NT2/D1 (cell line): ENCODE results near the gene MBD2.

Source experiments
- DNase-seq: peaks from one replicate; pipeline ENCODE4 v3.0.0-alpha.2; 2011; ENCODE audit warnings: low read depth, low spot score
- H3K27me3 ChIP-seq: 2 replicates; pipeline ENCODE4 v1.6.0; 2011; ENCODE audit warnings: mild to moderate bottlenecking; ENCODE audit not compliant: insufficient read length, insufficient read depth
- H3K36me3 ChIP-seq: 2 replicates; pipeline ENCODE4 v1.6.1; 2011; ENCODE audit warnings: mild to moderate bottlenecking, low read length, mixed read lengths; ENCODE audit not compliant: insufficient read depth, insufficient read length
- H3K4me1 ChIP-seq: 2 replicates; pipeline ENCODE4 v1.5.1; 2011; ENCODE audit not compliant: insufficient read depth, insufficient read length
- H3K4me3 ChIP-seq: 2 replicates; pipeline ENCODE4 v1.5.1; 2011; ENCODE audit warnings: low read depth; ENCODE audit not compliant: insufficient read length
- H3K9ac ChIP-seq: 2 replicates; pipeline ENCODE4 v1.6.0; 2011; ENCODE audit warnings: low read depth; ENCODE audit not compliant: insufficient read length
- H3K9me3 ChIP-seq: 2 replicates; pipeline ENCODE4 v1.5.1; 2011; ENCODE audit warnings: mild to moderate bottlenecking, low read length; ENCODE audit not compliant: insufficient read depth
- SUZ12 ChIP-seq: IDR thresholded peaks from 2 replicates; pipeline ENCODE4 v1.6.1; 2011; ENCODE audit not compliant: insufficient read length, insufficient read depth; ENCODE audit errors: extremely low read depth
- YY1 ChIP-seq: IDR thresholded peaks from 2 replicates; pipeline ENCODE4 v1.6.1; 2011; ENCODE audit not compliant: insufficient read length, insufficient read depth
- ZNF274 ChIP-seq: IDR thresholded peaks from 2 replicates; pipeline ENCODE4 v1.6.1; 2011; ENCODE audit warnings: mild to moderate bottlenecking, low read depth, low read length

Gene MBD2

DNA sequence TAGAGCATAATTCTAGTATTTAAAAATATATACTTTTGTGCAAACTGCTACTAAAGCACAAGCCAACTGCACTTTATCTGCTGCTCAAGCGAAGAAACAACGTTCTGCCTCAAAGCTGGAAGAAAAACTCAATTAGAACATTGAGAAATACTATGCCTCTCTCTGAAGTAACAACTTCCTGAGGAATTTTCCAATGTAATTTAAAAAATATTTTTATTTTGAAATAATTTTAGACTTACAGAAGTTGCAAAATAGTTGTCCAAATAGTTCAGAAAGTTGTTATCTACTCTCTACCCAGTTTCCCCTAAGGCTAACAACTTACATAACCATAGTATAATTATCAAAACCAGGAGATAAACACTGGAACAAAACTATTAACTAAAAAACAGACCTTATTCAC, 32.5 kb upstream of the MBD2 start:
- Histone ChIP-seq H3K27me3 (no peaks in the 10 kb centered on the region), H3K4me3 (no peak overlapping the region), H3K36me3 (no peaks in the 10 kb centered on the region), H3K9ac (no peak overlapping the region), H3K4me1 (no peaks in the 10 kb centered on the region), H3K9me3 (no peaks in the 10 kb centered on the region)
- TF ChIP-seq ZNF274 (no peak), SUZ12 (no peak), YY1 (no peak)
- DNase-seq: no peak

DNA sequence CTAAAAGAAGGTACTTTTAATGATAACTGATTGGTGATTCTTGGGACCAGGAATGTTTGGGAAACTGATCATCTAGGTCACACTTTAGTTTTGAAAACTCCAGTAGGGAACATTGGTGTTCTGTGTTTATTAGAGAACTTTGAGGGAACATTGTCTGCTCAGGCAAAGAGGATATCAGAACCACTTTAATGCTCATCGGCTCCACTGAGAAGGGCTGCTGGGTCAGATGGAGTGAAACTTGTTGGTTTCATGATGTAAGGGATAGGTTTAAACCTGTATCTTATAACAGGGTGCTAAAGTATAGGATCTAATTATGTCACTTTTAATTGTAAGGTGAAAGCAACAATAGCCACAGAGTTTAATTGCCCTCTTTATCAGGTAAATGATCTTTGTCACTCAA, 30.7 kb upstream of the MBD2 start:
- H3K9ac ChIP-seq: no peak overlapping the region
- no peaks in the 10 kb centered on the region for H3K27me3 ChIP-seq
- TF ChIP-seq YY1 (no peak), SUZ12 (no peak), ZNF274 (no peak)
- H3K36me3 ChIP-seq: no peaks in the 10 kb centered on the region
- DNase-seq: no peak
- H3K9me3 ChIP-seq: no peaks in the 10 kb centered on the region
- H3K4me3 ChIP-seq: no peak overlapping the region
- no peaks in the 10 kb centered on the region for H3K4me1 ChIP-seq

DNA sequence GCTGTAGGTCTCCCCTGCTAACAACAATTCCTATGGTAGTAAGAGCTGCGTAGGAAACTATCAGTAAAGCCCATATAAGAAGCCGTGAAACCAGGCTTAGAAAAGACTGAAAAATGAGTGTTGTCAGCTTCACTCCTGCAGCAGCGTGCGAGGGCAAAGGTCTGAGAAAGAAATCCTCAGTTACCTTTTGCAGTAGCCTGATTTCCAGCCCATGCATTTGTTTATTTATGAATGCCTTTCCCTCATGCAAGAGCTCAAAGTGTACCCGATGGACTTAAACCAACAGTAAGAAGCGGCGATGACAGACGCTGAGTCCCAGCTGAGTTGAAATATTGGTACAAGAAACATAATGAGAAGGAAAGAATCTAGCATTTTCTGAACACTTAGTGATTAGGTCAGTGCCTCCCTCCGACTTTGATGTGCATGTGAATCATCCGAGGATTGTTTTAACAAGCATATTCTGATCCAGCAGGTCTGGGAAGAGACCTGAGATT, 29.8 kb upstream of the MBD2 start:
- no peak overlapping the region for H3K9ac ChIP-seq
- H3K4me3 ChIP-seq: no peak overlapping the region
- H3K27me3 ChIP-seq: no peaks in the 10 kb centered on the region

DNA sequence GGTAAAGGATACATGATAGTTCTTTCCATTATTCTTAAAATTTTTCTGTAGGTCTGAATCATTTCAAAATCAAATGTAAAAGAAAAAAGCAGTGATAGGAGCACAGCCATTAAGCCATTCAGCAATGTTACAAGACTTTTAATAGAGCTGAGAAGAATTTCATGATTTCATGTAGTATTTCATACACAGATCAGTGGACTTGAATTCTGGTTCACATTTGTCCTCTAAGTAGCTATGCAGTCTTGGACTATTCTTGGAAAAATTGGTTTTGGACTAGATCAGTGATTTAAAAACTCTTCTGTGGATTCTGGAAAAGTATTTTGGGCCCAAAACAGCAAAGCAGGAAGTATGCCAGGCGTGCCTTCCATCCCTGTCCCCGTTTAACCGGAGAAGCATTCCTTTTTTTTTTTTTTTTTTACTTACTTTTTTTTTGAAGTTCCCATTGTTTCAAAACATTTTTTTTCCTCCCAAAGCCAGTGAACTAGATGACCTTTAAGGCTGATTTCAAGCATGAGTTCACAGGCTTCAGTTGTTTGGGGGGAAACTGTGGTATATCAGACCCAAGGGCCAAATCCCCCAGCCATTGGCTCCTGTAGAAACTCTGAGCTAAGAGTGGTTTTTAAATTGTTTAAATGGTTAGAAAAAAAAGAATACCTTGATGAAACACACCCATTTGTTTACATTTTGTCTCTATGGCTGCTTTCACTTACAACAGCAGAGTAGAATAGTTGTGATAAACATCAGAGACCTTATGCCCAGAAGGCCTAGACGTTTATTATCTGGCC, 27.3 kb upstream of the MBD2 start:
- no peak for TF ChIP-seq YY1
- no peak for TF ChIP-seq SUZ12
- TF ChIP-seq ZNF274: no peak
- Histone ChIP-seq H3K4me3 (no peak overlapping the region), H3K27me3 (no peaks in the 10 kb centered on the region), H3K9ac (no peak overlapping the region), H3K9me3 (no peaks in the 10 kb centered on the region; the same call in 1 of the 2 replicates), H3K4me1 (no peaks in the 10 kb centered on the region), H3K36me3 (no peaks in the 10 kb centered on the region)
- DNase-seq: no peak

More for the DNA sequence above, 29.8 kb upstream of the MBD2 start:
- no peak for TF ChIP-seq YY1
- no peak for TF ChIP-seq ZNF274
- TF ChIP-seq SUZ12: no peak
- Histone ChIP-seq H3K4me1 (no peaks in the 10 kb centered on the region), H3K9me3 (no peaks in the 10 kb centered on the region; the same call in 1 of the 2 replicates), H3K36me3 (no peaks in the 10 kb centered on the region)
- no peak for DNase-seq

DNA sequence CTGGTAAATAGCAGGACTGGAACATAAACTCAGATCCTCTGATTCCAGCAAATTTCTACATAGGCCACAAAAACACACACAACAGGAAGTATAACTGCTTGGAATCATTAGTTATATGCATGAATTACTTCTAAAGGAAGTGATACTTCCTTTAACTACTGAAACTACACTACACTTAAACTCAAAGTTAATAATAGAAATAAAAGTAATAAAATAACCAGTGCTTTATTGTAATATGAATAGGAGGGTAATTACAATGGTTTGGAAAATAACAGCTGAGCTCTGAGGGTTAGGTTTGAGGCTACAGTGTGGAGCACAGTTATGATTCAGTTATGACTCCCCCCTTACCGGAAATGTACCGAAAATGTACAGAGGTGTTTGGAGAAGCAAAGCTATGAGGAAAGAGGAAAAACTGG, 26.4 kb upstream of the MBD2 start:
- H3K9me3 ChIP-seq: no peaks in the 10 kb centered on the region; the same call in 1 of the 2 replicates
- no peak for TF ChIP-seq SUZ12
- TF ChIP-seq ZNF274: no peak
- TF ChIP-seq YY1: no peak
- no peak overlapping the region for H3K9ac ChIP-seq
- no peaks in the 10 kb centered on the region for H3K4me1 ChIP-seq
- DNase-seq: no peak
- H3K4me3 ChIP-seq: no peak overlapping the region
- H3K36me3 ChIP-seq: no peaks in the 10 kb centered on the region
- H3K27me3 ChIP-seq: no peaks in the 10 kb centered on the region

DNA sequence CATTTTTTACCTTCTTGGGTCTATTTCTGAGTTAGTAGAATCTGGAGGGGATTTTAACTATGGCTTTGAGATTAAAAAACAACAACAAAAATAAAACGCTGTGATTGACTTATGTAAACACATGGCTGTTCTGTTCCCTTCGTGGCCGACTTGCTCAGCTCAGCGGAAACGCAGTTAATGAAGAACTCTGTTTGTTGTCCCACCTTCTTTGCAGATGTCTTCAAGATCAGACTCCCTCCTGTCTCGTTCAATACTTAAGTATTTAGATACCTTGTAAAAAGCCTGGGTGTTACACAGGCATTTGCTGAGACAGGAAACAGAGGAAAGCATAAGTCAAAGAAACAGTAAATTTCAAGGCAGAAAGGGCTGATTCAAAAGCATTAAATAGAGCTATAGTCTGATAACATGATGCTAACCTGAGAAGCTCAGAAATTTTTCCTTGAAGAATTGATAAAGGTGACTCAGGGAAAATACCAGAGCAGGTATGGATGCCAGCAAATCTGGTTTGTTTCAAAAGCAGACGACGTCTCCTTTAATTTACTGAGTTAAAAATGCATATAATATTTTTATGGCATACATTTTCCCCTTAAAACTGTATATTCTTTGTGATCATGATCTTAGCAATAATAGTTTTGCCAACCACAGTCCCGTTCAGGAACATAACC, 23.2 kb upstream of the MBD2 start:
- TF ChIP-seq YY1 (no peak), SUZ12 (no peak), ZNF274 (no peak)
- peak overlapping the region; percentile 74 for H3K9ac ChIP-seq
- DNase-seq: no peak
- no peaks in the 10 kb centered on the region for H3K4me1 ChIP-seq
- no peaks in the 10 kb centered on the region; the same call in 1 of the 2 replicates for H3K9me3 ChIP-seq
- no peaks in the 10 kb centered on the region for H3K27me3 ChIP-seq
- no peaks in the 10 kb centered on the region for H3K36me3 ChIP-seq
- no peak overlapping the region for H3K4me3 ChIP-seq

DNA sequence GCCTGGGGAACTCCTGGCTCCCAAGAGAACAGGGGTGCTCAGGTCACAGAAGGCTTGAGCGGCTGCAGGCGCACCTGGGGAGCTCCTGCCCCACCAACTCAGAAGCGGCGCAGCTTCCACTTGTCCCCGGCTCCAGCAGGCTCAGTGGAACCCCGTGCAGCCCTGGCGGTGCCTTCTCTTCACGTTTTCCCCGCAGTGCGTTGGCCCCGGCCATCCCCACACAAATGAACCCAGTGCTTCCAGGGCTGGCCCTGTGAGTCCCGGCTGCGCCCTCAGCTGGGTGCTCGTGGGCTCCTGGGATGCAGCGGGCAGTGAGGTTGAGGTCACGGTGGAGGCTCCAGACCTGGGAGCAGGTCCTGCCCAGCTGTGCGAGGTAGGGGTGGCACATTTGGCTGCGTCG, 17.9 kb upstream of the MBD2 start:
- Histone ChIP-seq H3K4me1 (no peaks in the 10 kb centered on the region), H3K9ac (no peak overlapping the region), H3K4me3 (no peak overlapping the region), H3K27me3 (no peaks in the 10 kb centered on the region), H3K36me3 (no peaks in the 10 kb centered on the region), H3K9me3 (peaks cover 9% of the 10 kb centered on the region; the same call in 1 of the 2 replicates)
- no peak for DNase-seq
- TF ChIP-seq YY1: no peak
- no peak for TF ChIP-seq SUZ12
